Neuronal stem cell (in vitro differentiated cells): Measurements from ENCODE around the gene ADGRF1.

ENCODE experiments used
- DNase-seq: peaks from one replicate; pipeline ENCODE4 v3.0.0-alpha.2; 2013; ENCODE audit warnings: low spot score
- H2AFZ ChIP-seq: one replicate; pipeline ENCODE4 v1.6.1; 2013; ENCODE audit warnings: mild to moderate bottlenecking, low read length, inconsistent platforms
- H2AK5ac ChIP-seq: 2 replicates; pipeline ENCODE4 v1.6.1; 2013; ENCODE audit warnings: low read depth, mild to moderate bottlenecking, inconsistent platforms, low read length, moderate library complexity, mixed read lengths
- H2BK120ac ChIP-seq: 2 replicates; pipeline ENCODE4 v1.6.1; 2013; ENCODE audit warnings: low read depth, mild to moderate bottlenecking, inconsistent platforms, low read length, moderate library complexity, mixed read lengths
- H2BK12ac ChIP-seq: one replicate; pipeline ENCODE4 v1.6.1; 2013; ENCODE audit warnings: low read length, inconsistent platforms
- H2BK15ac ChIP-seq: 2 replicates; pipeline ENCODE4 v1.6.1; 2013; ENCODE audit warnings: mild to moderate bottlenecking, low read length, inconsistent platforms, mixed read lengths
- H2BK5ac ChIP-seq: one replicate; pipeline ENCODE4 v1.6.1; 2013; ENCODE audit warnings: inconsistent platforms, mild to moderate bottlenecking, low read length, moderate library complexity
- H3K14ac ChIP-seq: one replicate; pipeline ENCODE4 v1.6.1; 2013; ENCODE audit warnings: low read length, inconsistent platforms
- H3K18ac ChIP-seq: 2 replicates; pipeline ENCODE4 v1.6.1; 2013; ENCODE audit warnings: low read length, inconsistent platforms
- H3K23ac ChIP-seq: 2 replicates; pipeline ENCODE4 v1.6.1; 2013; ENCODE audit warnings: low read depth, mild to moderate bottlenecking, mixed read lengths, low read length, inconsistent platforms; ENCODE audit not compliant: poor library complexity
- H3K27ac ChIP-seq: replicated peaks from 3 replicates; pipeline ENCODE4 v1.5.1; 2013; ENCODE audit warnings: low read length, inconsistent platforms
- H3K27me3 ChIP-seq, 3 experiments: 2 replicates each; pipeline ENCODE4 v1.6.1; 2013; ENCODE audit warnings: low read length in 3 of 3, mild to moderate bottlenecking in 2 of 3, inconsistent platforms in 1 of 3, low read depth in 1 of 3, mixed read lengths in 1 of 3, moderate library complexity in 1 of 3; ENCODE audit not compliant: control insufficient read depth in 3 of 3, insufficient read depth in 3 of 3
- H3K36me3 ChIP-seq, 2 donors: replicated peaks in 1 of 2; 2 replicates each; pipeline ENCODE4 v1.6.1; 2013; ENCODE audit warnings: low read length in 2 of 2; ENCODE audit not compliant: control insufficient read depth in 2 of 2, insufficient read depth in 2 of 2
- H3K4ac ChIP-seq: 2 replicates; pipeline ENCODE4 v1.6.1; 2013; ENCODE audit warnings: inconsistent platforms, mild to moderate bottlenecking, low read length, moderate library complexity
- H3K4me1 ChIP-seq, 2 donors: 1 replicate in 1 of 2; 2 replicates in 1 of 2; pipeline ENCODE4 v1.6.1; 2013; ENCODE audit warnings: low read length in 2 of 2, low read depth in 1 of 2; ENCODE audit not compliant: control insufficient read depth in 2 of 2, insufficient read depth in 1 of 2
- H3K4me2 ChIP-seq: one replicate; pipeline ENCODE4 v1.6.1; 2013; ENCODE audit warnings: mild to moderate bottlenecking, low read length, inconsistent platforms; ENCODE audit not compliant: insufficient read depth, poor library complexity, severe bottlenecking
- H3K4me3 ChIP-seq, 2 donors: 2 replicates each; pipeline ENCODE4 v1.5.1; 2013; ENCODE audit warnings: low read length in 2 of 2, mild to moderate bottlenecking in 2 of 2, inconsistent platforms in 1 of 2, moderate library complexity in 1 of 2
- H3K79me1 ChIP-seq: one replicate; pipeline ENCODE4 v1.6.1; 2013; ENCODE audit warnings: low read depth, mild to moderate bottlenecking, inconsistent platforms, low read length, moderate library complexity
- H3K9ac ChIP-seq: one replicate; pipeline ENCODE4 v1.6.1; 2013; ENCODE audit warnings: mild to moderate bottlenecking, low read depth, low read length, inconsistent platforms; ENCODE audit not compliant: poor library complexity
- H3K9me3 ChIP-seq, 2 donors: replicated peaks in 1 of 2; 2 replicates each; pipeline versions ENCODE3 to v1.6.1; 2013; ENCODE audit warnings: low read length in 2 of 2, mild to moderate bottlenecking in 2 of 2, inconsistent platforms in 1 of 2, low read depth in 1 of 2, mixed read lengths in 1 of 2, moderate library complexity in 1 of 2; ENCODE audit not compliant: control insufficient read depth in 2 of 2, insufficient read depth in 1 of 2
- H4K8ac ChIP-seq: one replicate; pipeline ENCODE4 v1.6.1; 2013; ENCODE audit warnings: low read depth, mild to moderate bottlenecking, inconsistent platforms, low read length, moderate library complexity
- H4K91ac ChIP-seq: one replicate; pipeline ENCODE4 v1.6.1; 2013; ENCODE audit warnings: low read length, low read depth, mild to moderate bottlenecking, inconsistent platforms; ENCODE audit not compliant: poor library complexity
- WGBS, 2 donors: extraction: QIAGEN DNeasy Blood & Tissue Kit; methylation state at CpG; one replicate each; pipeline ENCODE4 v1.1.7; 2013; ENCODE audit warnings: missing lambda C conversion rate in 2 of 2, mixed read lengths in 1 of 2; ENCODE audit not compliant: insufficient read length in 2 of 2, insufficient replicate concordance in 1 of 2; ENCODE audit errors: extremely low coverage in 2 of 2; 5-methylcytosine and 5-hydroxymethylcytosine counted together

Gene ADGRF1

DNA sequence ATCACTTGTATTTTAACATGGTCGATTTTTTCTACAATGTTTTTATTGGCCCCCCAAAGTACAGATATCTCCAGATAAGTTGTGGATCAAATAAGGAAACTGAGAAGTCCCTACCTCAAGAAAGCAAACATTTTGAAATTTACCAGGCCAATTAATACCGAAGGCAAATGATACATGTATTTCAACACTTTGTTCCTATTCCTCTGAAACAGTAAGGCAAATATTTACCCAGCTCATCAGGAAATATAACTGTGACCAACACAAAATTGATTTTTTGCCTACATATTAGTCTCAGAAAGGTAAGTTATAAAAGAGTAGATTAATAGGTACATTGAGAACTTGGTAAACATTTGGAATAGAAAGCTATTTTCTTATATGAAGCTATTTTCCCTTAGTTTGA lies 69.1 kb downstream of the ADGRF1 start:
- H2BK12ac ChIP-seq, result no peak overlapping the region
- no peak overlapping the region for H3K27ac ChIP-seq
- no peak overlapping the region for H2AFZ ChIP-seq
- no peak overlapping the region for H3K4ac ChIP-seq
- no peaks in the 10 kb centered on the region for H3K27me3 ChIP-seq
- no peak overlapping the region for H4K91ac ChIP-seq
- DNase-seq, result no peak
- no peak overlapping the region for H2AK5ac ChIP-seq
- H2BK15ac ChIP-seq, result no peak overlapping the region
- no CpG with 5 or more reads among the region's 2 CpGs for WGBS, 2 donors
- no peaks in the 10 kb centered on the region for H3K9me3 ChIP-seq
- H2BK120ac ChIP-seq, result no peak overlapping the region
- no peak overlapping the region for H3K23ac ChIP-seq
- H3K14ac ChIP-seq, result no peak overlapping the region
- H2BK5ac ChIP-seq, result no peak overlapping the region
- H3K18ac ChIP-seq, result no peak overlapping the region
- H3K79me1 ChIP-seq, result no peaks in the 10 kb centered on the region
- H3K4me3 ChIP-seq, result no peak overlapping the region
- no peak overlapping the region for H3K4me2 ChIP-seq
- H3K36me3 ChIP-seq, result no peaks in the 10 kb centered on the region
- H4K8ac ChIP-seq, result no peak overlapping the region
- H3K4me1 ChIP-seq, result no peaks in the 10 kb centered on the region
- H3K9ac ChIP-seq, result no peak overlapping the region

DNA sequence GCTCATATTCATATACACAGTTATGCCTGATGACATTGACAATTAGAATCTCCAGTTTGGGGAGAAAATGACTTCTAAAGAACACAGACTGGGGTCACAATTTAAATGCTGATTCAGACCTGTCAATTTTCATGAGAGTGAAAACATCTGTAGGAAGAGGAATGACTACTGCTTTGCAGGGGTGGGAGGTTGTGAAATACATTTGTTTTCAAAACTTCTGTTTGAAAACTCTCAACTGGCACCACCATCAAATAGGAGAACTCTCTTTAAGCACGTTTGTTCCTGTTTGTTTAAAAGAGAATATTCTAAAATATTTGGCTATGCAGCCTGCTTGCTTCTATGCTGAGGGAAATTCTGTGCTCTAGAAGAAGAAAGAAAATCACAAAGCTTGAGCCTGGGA lies 69.6 kb downstream of the ADGRF1 start:
- no peaks in the 10 kb centered on the region for H3K27me3 ChIP-seq
- H3K18ac ChIP-seq, result no peak overlapping the region
- no peaks in the 10 kb centered on the region for H3K36me3 ChIP-seq
- H2BK5ac ChIP-seq, result no peak overlapping the region
- H3K79me1 ChIP-seq, result no peaks in the 10 kb centered on the region
- H3K23ac ChIP-seq, result no peak overlapping the region
- H2BK12ac ChIP-seq, result no peak overlapping the region
- H2AFZ ChIP-seq, result no peak overlapping the region
- H4K91ac ChIP-seq, result no peak overlapping the region
- H2BK120ac ChIP-seq, result no peak overlapping the region
- H3K9me3 ChIP-seq, result no peaks in the 10 kb centered on the region
- no peak for DNase-seq
- no peak overlapping the region for H3K4me3 ChIP-seq
- no peak overlapping the region for H2AK5ac ChIP-seq
- no peak overlapping the region for H2BK15ac ChIP-seq
- H3K4me1 ChIP-seq, result no peaks in the 10 kb centered on the region
- H3K4me2 ChIP-seq, result no peak overlapping the region
- H3K14ac ChIP-seq, result no peak overlapping the region
- H3K9ac ChIP-seq, result no peak overlapping the region
- H3K4ac ChIP-seq, result no peak overlapping the region
- H4K8ac ChIP-seq, result no peak overlapping the region
- WGBS, 2 donors, result no CpG with 5 or more reads among the region's 1 CpG
- no peak overlapping the region for H3K27ac ChIP-seq

DNA sequence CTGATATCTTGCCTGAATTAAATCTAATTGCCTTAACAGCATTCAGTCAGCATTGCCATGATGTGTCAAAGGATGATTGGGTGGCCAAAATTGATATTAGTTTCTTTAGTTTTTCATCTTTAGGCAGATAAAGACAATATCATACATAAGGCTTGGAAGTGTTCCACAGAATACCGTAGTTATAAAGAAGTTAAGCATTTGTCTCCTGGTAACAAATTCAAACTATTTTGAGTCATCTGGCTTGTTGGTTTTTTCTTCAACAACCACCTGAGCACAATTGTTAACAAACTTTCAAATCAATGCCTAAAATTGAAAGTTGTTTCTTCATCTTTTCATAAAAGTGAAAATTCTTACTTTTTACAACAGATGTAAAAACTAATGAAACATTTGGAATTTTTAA lies 72.9 kb downstream of the ADGRF1 start:
- no peaks in the 10 kb centered on the region for H3K27me3 ChIP-seq
- no peak overlapping the region for H2BK120ac ChIP-seq
- H3K18ac ChIP-seq, result no peak overlapping the region
- no peaks in the 10 kb centered on the region for H3K36me3 ChIP-seq
- no CpG with 5 or more reads among the region's 1 CpG for WGBS, 2 donors
- H3K23ac ChIP-seq, result no peak overlapping the region
- H3K27ac ChIP-seq, result no peak overlapping the region
- H3K4ac ChIP-seq, result no peak overlapping the region
- H4K91ac ChIP-seq, result no peak overlapping the region
- no peak overlapping the region for H2BK15ac ChIP-seq
- no peaks in the 10 kb centered on the region for H3K4me1 ChIP-seq
- no peaks in the 10 kb centered on the region for H3K79me1 ChIP-seq
- H2BK12ac ChIP-seq, result no peak overlapping the region
- H3K9me3 ChIP-seq, result no peaks in the 10 kb centered on the region
- H3K4me3 ChIP-seq, result no peak overlapping the region
- H4K8ac ChIP-seq, result no peak overlapping the region
- DNase-seq, result no peak
- H3K9ac ChIP-seq, result no peak overlapping the region
- H3K4me2 ChIP-seq, result no peak overlapping the region
- H2AK5ac ChIP-seq, result no peak overlapping the region
- no peak overlapping the region for H2BK5ac ChIP-seq
- no peak overlapping the region for H3K14ac ChIP-seq
- no peak overlapping the region for H2AFZ ChIP-seq

DNA sequence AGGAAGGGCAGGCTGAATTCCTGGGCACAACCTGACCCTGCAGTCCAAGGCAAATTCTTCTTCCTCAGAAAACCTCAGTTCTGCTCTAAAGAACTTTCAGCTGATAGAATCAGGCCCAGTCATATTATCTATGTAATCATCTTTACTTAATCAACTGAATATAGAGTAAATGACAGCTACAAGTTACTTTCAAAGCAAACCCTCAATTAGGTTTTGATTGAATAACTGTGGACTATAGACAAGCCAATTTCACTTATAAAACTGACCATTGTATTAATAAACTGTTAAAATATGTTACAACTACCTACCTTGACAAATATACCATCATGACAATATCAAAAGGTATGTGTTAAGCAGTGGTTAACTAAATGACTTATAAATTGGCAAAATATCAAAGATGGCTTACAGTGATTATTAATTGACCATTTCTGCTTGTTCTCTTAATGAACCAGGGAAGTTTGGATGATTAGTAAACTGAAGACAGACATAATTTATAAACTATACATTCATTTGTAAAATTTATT lies 74.2 kb downstream of the ADGRF1 start:
- H4K8ac ChIP-seq, result no peak overlapping the region
- no peak overlapping the region for H2AK5ac ChIP-seq
- H3K4me3 ChIP-seq, result no peak overlapping the region
- no peaks in the 10 kb centered on the region for H3K79me1 ChIP-seq
- H3K9ac ChIP-seq, result no peak overlapping the region
- no peaks in the 10 kb centered on the region for H3K9me3 ChIP-seq
- no peaks in the 10 kb centered on the region for H3K36me3 ChIP-seq
- no peak overlapping the region for H3K27ac ChIP-seq
- H3K4me1 ChIP-seq, result no peaks in the 10 kb centered on the region
- no peak overlapping the region for H2BK5ac ChIP-seq
- H3K27me3 ChIP-seq, result no peaks in the 10 kb centered on the region
- H2AFZ ChIP-seq, result no peak overlapping the region
- no peak overlapping the region for H2BK12ac ChIP-seq
- DNase-seq, result no peak
- H3K23ac ChIP-seq, result no peak overlapping the region
- no peak overlapping the region for H3K18ac ChIP-seq
- no peak overlapping the region for H4K91ac ChIP-seq
- H3K4ac ChIP-seq, result no peak overlapping the region
- H2BK120ac ChIP-seq, result no peak overlapping the region
- H2BK15ac ChIP-seq, result no peak overlapping the region
- H3K4me2 ChIP-seq, result no peak overlapping the region
- no peak overlapping the region for H3K14ac ChIP-seq
